ENCODE results near the gene PPARG. TPM values are rescaled to one million over a fixed set of nuclear protein-coding genes. Genes with fewer than 3 reads are reported as not detected.

PPARG gene
- total and polyA plus RNA-seq, 2 of the 8 experiments (the other 6 are each of a cell fraction or from before 2014, with no cell fraction given), result 0.06 TPM; not detected in 1

DNA sequence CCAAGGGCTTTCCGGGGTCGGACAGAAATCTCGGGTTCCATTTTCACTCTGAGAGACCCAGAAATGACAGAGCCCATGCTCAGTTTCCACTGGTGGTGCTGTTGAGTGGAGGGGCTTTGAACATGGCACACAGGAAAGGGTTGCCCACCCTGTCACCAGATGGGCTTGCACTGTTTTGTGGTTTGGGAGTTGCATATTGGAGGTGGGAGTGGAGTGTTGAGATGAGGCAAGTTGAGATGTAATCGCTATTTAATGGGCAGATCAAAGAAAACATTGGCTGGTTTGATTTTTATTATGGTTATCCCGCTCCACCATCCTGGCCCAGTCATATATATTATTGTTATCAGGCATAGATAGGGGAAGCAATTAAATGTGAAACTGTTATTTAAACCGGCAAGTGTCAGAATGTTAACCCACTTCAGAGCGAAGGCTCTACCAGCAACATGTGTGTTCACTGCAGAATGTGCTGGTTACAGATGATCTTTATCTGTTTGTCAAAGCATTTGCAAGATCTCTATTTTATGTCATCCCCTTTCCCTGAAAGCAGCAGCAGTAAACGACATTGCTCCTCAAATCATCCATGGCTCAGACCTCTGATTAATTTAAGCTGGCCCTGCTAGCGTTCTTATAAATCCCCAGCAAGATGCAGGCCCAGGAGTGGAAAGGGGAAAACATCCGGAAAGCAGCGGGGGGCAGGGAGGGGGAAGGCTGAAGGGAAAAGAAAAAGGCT lies 137.1 kb downstream of the PPARG start (continued):
- TF ChIP-seq POLR2AphosphoS5 (IDR thresholded peaks at IDR 0.05; ENCODE audit: low read depth, low read length) (no peak), TAF1 (IDR thresholded peaks at IDR 0.05; ENCODE audit: low read depth, low read length) (no peak), GABPA (IDR thresholded peaks at IDR 0.05; ENCODE audit: borderline replicate concordance, insufficient read depth, low read length) (no peak), TCF12 (IDR thresholded peaks at IDR 0.05; ENCODE audit: low read depth, low read length) (no peak), CBX8 (IDR thresholded peaks at IDR 0.05; ENCODE audit: borderline replicate concordance, low read depth, low read length) (no peak)
